Activated CD8-positive, alpha-beta T cell treated with anti-CD3 and anti-CD28 coated beads, Interleukin-2, amount 10 ng/mL, durations not matched to agents 7 days and 5 days (primary cell): ENCODE results near the gene CLCA2. TPM values are rescaled to one million over a fixed set of nuclear protein-coding genes. Genes with fewer than 3 reads are reported as not detected.

Source experiments
- ATAC-seq: fragments of 150-1000 bp; cut with Tn5 transposase; one replicate; pipeline ENCODE4 v1.10.0; 2021; ENCODE audit warnings: moderate library complexity
- CTCF ChIA-PET: fragments of 350-600 bp; sonication (Branson Sonifier 250); formaldehyde crosslinking; loops from one replicate; lab custom pipeline; 2021; ENCODE audit warnings: antibody characterized with exemption; lab: Charles Lee
- POLR2A ChIA-PET: fragments of 350-600 bp; sonication (Branson Sonifier 250); formaldehyde crosslinking; loops from one replicate; lab custom pipeline; 2021; ENCODE audit warnings: antibody characterized with exemption; lab: Charles Lee
- DNase-seq: peaks from one replicate; pipeline ENCODE4 v3.0.0-alpha.2; 2020
- H3K27ac Mint-ChIP-seq: one replicate; pipeline ENCODE4 v1.8.0; 2021; ENCODE audit warnings: mild to moderate bottlenecking, mixed read lengths
- H3K27me3 Mint-ChIP-seq: one replicate; pipeline ENCODE4 v1.8.0; 2021; ENCODE audit warnings: low read depth, mixed read lengths
- H3K36me3 Mint-ChIP-seq: one replicate; pipeline ENCODE4 v1.8.0; 2021; ENCODE audit warnings: low read depth, mixed read lengths
- H3K4me1 Mint-ChIP-seq: one replicate; pipeline ENCODE4 v1.8.0; 2021; ENCODE audit warnings: low read depth, mixed read lengths
- H3K4me3 Mint-ChIP-seq: one replicate; pipeline ENCODE4 v1.8.0; 2021; ENCODE audit warnings: mild to moderate bottlenecking, mixed read lengths
- H3K9me3 Mint-ChIP-seq: one replicate; pipeline ENCODE4 v1.8.0; 2022; ENCODE audit warnings: mixed read lengths; ENCODE audit not compliant: insufficient read depth
- total RNA-seq, 2 experiments: library from RNA; stranded (reverse); gene quantifications; one replicate each; pipeline ENCODE4 v1.2.3, GENCODE V29; 2021

CLCA2 gene
- total RNA-seq, 2 experiments from 2014 or later: not detected

DNA sequence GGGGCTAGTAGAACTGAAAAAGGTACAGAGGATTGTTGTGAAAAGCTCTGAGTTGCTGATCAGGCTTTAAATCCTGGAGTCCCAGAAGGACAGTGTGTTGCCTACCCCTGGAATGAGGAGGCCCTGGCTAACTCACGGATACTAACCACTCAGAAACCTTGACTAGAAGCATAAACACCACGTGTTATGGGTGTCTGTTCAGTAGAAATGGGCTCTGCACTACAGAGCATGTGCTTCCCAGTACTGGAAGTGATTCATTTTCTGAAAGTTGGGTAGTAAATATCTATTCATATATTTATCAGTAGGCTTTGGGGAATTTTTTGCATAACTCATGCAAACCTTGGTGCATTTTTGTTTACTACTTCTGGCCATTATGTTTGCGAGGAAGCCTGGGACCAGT is 29.7 kb downstream of the CLCA2 start:
- Mint-ChIP-seq H3K9me3 (no peaks in the 10 kb centered on the region), H3K4me3 (no peak overlapping the region), H3K36me3 (no peaks in the 10 kb centered on the region), H3K27ac (no peak overlapping the region), H3K27me3 (peaks cover 6% of the 10 kb centered on the region), H3K4me1 (no peaks in the 10 kb centered on the region)
- ATAC-seq (no peak), DNase-seq (no peak)
- POLR2A ChIA-PET: no interaction called here
- CTCF ChIA-PET: no interaction called here

DNA sequence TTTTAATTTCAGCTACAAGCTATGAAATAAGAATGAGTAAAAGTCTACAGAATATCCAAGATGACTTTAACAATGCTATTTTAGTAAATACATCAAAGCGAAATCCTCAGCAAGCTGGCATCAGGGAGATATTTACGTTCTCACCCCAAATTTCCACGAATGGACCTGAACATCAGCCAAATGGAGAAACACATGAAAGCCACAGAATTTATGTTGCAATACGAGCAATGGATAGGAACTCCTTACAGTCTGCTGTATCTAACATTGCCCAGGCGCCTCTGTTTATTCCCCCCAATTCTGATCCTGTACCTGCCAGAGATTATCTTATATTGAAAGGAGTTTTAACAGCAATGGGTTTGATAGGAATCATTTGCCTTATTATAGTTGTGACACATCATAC is 31.1 kb downstream of the CLCA2 start:
- ATAC-seq (no peak), DNase-seq (no peak)
- H3K4me1 Mint-ChIP-seq: no peaks in the 10 kb centered on the region
- POLR2A ChIA-PET: no interaction called here
- CTCF ChIA-PET: no interaction called here
- H3K36me3 Mint-ChIP-seq: no peaks in the 10 kb centered on the region
- H3K4me3 Mint-ChIP-seq: no peak overlapping the region
- peaks cover 8% of the 10 kb centered on the region for H3K27me3 Mint-ChIP-seq
- no peak overlapping the region for H3K27ac Mint-ChIP-seq
- H3K9me3 Mint-ChIP-seq: no peaks in the 10 kb centered on the region

DNA sequence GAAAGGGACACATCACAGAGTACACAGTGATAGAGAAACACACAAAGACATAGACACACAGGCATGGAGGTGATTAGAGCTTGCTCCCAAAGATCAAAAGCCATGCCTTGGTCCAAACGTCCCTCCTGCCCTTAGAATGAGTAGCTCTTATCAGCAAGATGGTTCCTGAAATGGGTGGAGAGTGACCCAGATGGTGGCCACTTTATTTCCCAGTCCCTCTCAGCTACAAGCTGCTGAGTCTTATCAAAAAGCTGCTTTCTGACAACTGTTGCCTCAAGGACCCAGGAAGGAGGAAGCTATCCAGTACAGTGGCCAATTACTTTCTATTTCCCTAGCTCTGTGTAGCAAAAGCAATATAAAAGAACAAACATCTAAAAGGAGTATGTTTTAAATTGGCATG is 37.0 kb downstream of the CLCA2 start:
- ChIA-PET CTCF (interaction anchor here (0.8 to 1.5 kb wide), 3 partner anchors 12 to 38 kb away, joined by 3 to 7 read pairs (median 3); no protein-coding TSS in a partner anchor), POLR2A (no interaction called here)
- ATAC-seq (no peak), DNase-seq (no peak)
- no peaks in the 10 kb centered on the region for H3K4me1 Mint-ChIP-seq
- H3K27ac Mint-ChIP-seq: no peak overlapping the region
- peaks cover 16% of the 10 kb centered on the region for H3K27me3 Mint-ChIP-seq
- no peak overlapping the region for H3K4me3 Mint-ChIP-seq
- no peaks in the 10 kb centered on the region for H3K9me3 Mint-ChIP-seq
- H3K36me3 Mint-ChIP-seq: no peaks in the 10 kb centered on the region

DNA sequence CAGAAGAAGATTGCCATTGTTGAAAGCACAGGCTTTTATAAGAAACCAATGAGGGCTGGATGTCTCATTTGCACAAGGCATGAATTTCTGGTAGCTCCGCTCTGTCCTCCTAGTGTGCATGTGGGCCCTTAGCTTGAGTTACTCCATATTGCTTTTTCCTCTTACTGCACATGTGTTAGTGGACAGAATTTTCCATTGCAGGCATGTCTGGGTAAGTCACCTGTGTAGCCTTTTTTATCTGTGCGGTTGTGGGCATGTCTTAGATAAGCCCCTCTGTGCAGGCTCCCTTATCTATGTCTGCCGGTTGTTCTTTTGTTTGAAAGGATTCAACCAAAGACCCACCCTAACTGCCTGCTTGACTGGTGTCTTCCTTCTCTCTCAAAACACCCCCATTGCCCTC is 37.5 kb downstream of the CLCA2 start:
- no peak overlapping the region for H3K4me3 Mint-ChIP-seq
- no peaks in the 10 kb centered on the region for H3K4me1 Mint-ChIP-seq
- H3K27ac Mint-ChIP-seq: no peak overlapping the region
- CTCF ChIA-PET: interaction anchor here (0.8 to 1.5 kb wide), 2 partner anchors 11 to 12 kb away, joined by 3 to 7 read pairs; no protein-coding TSS in a partner anchor
- H3K9me3 Mint-ChIP-seq: no peaks in the 10 kb centered on the region
- no peaks in the 10 kb centered on the region for H3K36me3 Mint-ChIP-seq
- H3K27me3 Mint-ChIP-seq: peaks cover 21% of the 10 kb centered on the region
- ATAC-seq (no peak), DNase-seq (no peak)
- POLR2A ChIA-PET: no interaction called here

DNA sequence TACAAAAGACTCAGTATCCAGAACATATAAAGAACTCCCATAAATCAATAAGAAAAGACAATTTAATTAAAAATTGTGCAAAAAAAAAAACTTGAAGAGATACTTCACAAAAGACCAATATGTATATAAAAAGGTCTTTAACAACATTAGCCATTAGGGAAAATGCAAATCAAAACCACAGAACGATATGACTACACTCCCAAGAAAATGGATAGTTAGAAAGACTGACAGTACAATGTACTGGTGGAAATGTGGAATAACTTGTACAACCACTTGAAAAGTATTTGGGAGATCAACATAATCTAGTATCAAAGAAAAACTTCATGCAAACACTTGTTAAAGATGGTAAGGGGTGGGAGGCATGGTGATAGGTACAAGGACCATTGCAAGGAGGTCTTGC is 40.8 kb downstream of the CLCA2 start:
- Mint-ChIP-seq H3K27me3 (peaks cover 15% of the 10 kb centered on the region), H3K36me3 (no peaks in the 10 kb centered on the region), H3K9me3 (no peaks in the 10 kb centered on the region), H3K27ac (no peak overlapping the region), H3K4me1 (no peaks in the 10 kb centered on the region), H3K4me3 (no peak overlapping the region)
- ATAC-seq: no peak
- ChIA-PET CTCF (no interaction called here), POLR2A (no interaction called here)
- DNase-seq: no peak

DNA sequence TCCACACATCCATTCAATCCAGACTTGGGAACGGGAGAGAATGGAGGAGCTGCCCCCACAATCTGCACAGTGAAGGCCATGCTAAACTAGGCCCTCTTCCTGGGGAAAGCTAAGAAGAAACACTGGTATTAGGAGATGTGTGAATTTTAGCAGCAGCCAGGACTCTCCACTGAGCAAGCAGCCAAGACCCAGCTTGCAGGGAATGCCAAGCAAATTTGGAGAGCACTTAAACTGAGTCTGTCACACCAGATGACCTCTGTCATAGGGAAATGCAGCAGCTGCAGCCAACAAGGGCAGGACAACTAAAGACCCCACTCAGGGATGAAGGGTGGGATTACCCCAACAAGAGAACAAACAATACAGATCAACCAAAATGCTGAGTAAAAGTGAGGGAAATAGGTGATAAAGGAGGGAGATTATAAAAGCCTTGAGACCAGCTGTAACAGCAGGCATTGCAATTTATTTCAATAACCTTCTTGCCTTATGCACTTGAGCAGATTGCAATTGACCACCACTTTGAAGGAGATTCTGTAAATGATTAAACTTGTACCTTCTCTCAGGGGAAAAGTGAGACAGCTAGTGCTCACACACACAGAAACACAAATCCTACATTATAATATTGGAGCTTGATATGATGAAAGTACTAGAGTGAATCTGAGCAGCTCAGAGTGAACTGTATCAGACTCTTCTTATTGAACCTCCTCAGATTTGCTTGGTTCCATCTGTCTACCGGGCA is 42.3 kb downstream of the CLCA2 start:
- POLR2A ChIA-PET: no interaction called here
- Mint-ChIP-seq H3K27ac (no peak overlapping the region), H3K27me3 (peaks cover 23% of the 10 kb centered on the region), H3K9me3 (no peaks in the 10 kb centered on the region), H3K36me3 (no peaks in the 10 kb centered on the region), H3K4me3 (no peak overlapping the region), H3K4me1 (no peaks in the 10 kb centered on the region)
- CTCF ChIA-PET: interaction anchor here (0.9 kb wide), 1 partner anchor 34 kb away, joined by 3 read pairs; no protein-coding TSS in a partner anchor
- no peak for ATAC-seq
- DNase-seq: no peak

DNA sequence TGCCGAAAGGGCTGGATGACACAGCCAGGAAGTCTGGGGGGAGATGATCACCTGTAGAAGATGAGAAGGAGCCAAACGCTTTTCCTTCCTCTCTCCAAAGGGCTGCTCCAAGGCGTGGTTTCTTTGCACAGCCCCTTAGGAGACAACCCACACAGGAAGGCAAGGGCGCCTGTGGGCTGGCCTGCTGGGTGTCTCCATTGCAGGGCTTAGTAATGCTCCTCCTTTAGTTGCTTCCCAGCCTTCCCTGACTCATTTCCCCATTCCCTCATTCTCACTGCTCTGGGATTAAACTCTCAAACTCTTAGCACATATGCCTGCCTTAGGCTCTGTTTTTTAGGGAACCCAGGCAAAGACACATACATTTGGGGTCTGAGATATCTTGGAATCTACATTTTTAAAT is 43.0 kb downstream of the CLCA2 start:
- H3K4me3 Mint-ChIP-seq: no peak overlapping the region
- ChIA-PET POLR2A (no interaction called here), CTCF (interaction anchor here (0.9 kb wide), 1 partner anchor 33 kb away, joined by 3 read pairs; no protein-coding TSS in a partner anchor)
- DNase-seq (no peak), ATAC-seq (no peak)
- H3K36me3 Mint-ChIP-seq: no peaks in the 10 kb centered on the region
- H3K27ac Mint-ChIP-seq: no peak overlapping the region
- H3K9me3 Mint-ChIP-seq: no peaks in the 10 kb centered on the region
- peaks cover 24% of the 10 kb centered on the region for H3K27me3 Mint-ChIP-seq
- H3K4me1 Mint-ChIP-seq: no peaks in the 10 kb centered on the region

DNA sequence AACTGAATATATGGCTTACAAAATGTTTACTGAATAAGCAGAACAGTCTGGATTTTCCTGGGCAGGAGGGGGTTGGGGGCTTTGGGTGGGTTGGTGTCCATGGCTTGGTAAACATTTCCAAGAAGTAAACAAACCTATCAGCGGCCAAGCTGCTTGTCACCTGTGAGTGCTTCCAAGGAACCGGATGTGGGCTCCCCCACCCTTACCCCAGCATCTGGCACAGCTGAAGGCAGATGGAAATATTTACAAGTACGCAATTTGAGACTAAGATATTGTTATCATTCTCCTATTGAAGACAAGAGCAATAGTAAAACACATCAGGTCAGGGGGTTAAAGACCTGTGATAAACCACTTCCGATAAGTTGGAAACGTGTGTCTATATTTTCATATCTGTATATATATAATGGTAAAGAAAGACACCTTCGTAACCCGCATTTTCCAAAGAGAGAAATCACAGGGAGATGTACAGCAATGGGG is 44.6 kb downstream of the CLCA2 start, which contains the start of gene CLCA1:
TSS of gene CLCA1 (plus strand) at position 427 of the 477 bp plus-strand sequence. CDS start at position 472, 45 bp downstream.
- H3K9me3 Mint-ChIP-seq: no peaks in the 10 kb centered on the region
- no peak for ATAC-seq
- H3K27me3 Mint-ChIP-seq: peaks cover 29% of the 10 kb centered on the region
- POLR2A ChIA-PET: no interaction called here
- DNase-seq: no peak
- H3K4me3 Mint-ChIP-seq: no peak within 1 kb of the TSS
- CTCF ChIA-PET: no interaction called here
- H3K27ac Mint-ChIP-seq: no peak within 1 kb of the TSS
- no peaks in the 10 kb centered on the region for H3K36me3 Mint-ChIP-seq
- H3K4me1 Mint-ChIP-seq: no peaks in the 10 kb centered on the region

DNA sequence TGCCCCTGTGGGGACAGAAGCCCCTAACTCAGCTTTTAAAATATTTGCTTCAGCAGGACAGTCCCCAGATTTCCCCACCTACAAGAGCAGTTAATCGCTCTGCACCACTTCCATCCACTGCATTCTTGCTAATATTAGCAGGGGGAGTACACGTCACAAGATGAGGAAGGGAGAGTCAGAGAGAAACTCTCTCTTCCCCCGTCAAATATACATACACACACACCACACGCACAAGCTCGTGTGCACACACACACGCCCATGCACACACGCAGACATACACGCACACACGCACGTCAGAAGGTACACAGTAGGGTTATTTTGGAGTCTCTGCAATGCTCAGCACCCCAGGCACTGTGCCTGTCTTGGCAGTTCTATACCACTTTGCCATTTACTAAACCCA is 46.9 kb downstream of the CLCA2 start:
- H3K9me3 Mint-ChIP-seq: no peaks in the 10 kb centered on the region
- H3K4me3 Mint-ChIP-seq: no peak overlapping the region
- DNase-seq: no peak
- no peak for ATAC-seq
- no peak overlapping the region for H3K27ac Mint-ChIP-seq
- POLR2A ChIA-PET: no interaction called here
- H3K36me3 Mint-ChIP-seq: no peaks in the 10 kb centered on the region
- no peaks in the 10 kb centered on the region for H3K4me1 Mint-ChIP-seq
- H3K27me3 Mint-ChIP-seq: peaks cover 20% of the 10 kb centered on the region
- CTCF ChIA-PET: interaction anchor here (1.2 kb wide), 1 partner anchor 29 kb away, joined by 3 read pairs; no protein-coding TSS in a partner anchor

DNA sequence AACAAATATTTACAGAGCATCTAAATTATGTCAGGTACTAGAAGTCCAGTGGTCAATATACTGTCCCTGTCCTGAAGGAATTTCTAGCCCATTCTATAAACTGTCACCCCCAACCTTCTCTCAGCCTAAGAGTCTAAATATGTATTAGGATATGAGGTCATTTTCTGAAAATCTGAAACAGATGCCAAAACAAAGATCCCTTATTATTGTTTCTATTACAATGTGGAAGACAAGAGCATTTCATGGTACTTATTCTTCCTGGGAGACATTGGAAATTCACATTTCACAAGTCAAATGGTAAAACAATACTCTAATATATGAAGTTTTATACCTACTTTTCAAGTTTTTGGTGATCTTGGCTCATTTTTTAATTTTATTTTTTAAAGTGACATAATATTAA is 47.3 kb downstream of the CLCA2 start:
- H3K36me3 Mint-ChIP-seq: no peaks in the 10 kb centered on the region
- ChIA-PET CTCF (no interaction called here), POLR2A (no interaction called here)
- no peak overlapping the region for H3K4me3 Mint-ChIP-seq
- H3K9me3 Mint-ChIP-seq: no peaks in the 10 kb centered on the region
- H3K27ac Mint-ChIP-seq: no peak overlapping the region
- H3K27me3 Mint-ChIP-seq: peaks cover 17% of the 10 kb centered on the region
- DNase-seq (no peak), ATAC-seq (no peak)
- H3K4me1 Mint-ChIP-seq: no peaks in the 10 kb centered on the region

DNA sequence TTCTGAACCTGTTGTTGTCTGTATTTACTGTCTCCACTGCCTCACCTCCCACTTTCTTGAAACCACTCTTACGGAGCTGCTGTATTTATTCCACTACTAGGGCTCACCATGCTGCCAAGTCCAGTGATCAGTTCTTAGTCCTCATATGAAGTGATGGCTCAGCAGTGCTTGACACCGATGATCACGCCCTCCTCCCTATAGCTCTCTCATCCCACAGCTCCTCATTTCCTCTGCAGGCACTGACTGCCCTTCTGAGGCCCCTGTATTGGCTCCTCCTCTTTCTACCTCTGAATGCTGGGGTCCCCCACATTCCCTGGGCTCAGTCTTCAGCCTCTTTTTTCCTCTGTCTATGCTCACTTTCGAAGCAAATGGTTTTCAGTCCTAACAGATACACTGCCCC is 48.2 kb downstream of the CLCA2 start:
- ChIA-PET CTCF (interaction anchor here (0.5 to 1.7 kb wide), 5 partner anchors 11 to 256 kb away, joined by 3 to 7 read pairs (median 3); partner anchors contain the start of gene SH3GLB1), POLR2A (no interaction called here)
- H3K27me3 Mint-ChIP-seq: peaks cover 15% of the 10 kb centered on the region
- H3K9me3 Mint-ChIP-seq: no peaks in the 10 kb centered on the region
- ATAC-seq: no peak
- H3K36me3 Mint-ChIP-seq: no peaks in the 10 kb centered on the region
- DNase-seq: no peak
- H3K27ac Mint-ChIP-seq: no peak overlapping the region
- H3K4me1 Mint-ChIP-seq: no peaks in the 10 kb centered on the region
- H3K4me3 Mint-ChIP-seq: no peak overlapping the region

DNA sequence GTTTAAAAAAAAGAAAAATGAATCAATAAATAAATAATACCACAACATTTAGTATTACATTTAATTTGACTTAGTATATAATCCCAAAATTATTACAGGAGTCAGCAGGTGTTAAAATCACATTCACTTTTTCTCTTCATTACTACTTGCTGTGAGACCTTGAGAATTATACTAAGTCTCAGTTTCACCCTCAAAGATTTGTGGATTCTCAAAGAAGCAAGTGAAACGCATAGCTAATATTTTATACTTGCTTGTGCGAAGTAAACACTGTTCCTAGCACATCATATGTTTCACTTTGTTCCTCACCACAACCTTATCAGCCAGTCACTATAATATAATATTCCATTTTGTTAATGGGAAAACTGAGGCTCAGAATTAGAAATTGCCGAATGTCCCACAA is 48.8 kb downstream of the CLCA2 start:
- Mint-ChIP-seq H3K36me3 (no peaks in the 10 kb centered on the region), H3K27ac (no peak overlapping the region), H3K9me3 (no peaks in the 10 kb centered on the region), H3K27me3 (peaks cover 15% of the 10 kb centered on the region), H3K4me1 (no peaks in the 10 kb centered on the region), H3K4me3 (no peak overlapping the region)
- DNase-seq (no peak), ATAC-seq (no peak)
- POLR2A ChIA-PET: no interaction called here
- CTCF ChIA-PET: interaction anchor here (0.5 to 2.4 kb wide), 8 partner anchors 10 to 255 kb away, joined by 3 to 9 read pairs (median 4); partner anchors contain the start of gene SH3GLB1
